H1 (cell line): ENCODE measurements around the gene INPP5F. TPM values are rescaled to one million over a fixed set of nuclear protein-coding genes. Genes with fewer than 3 reads are reported as not detected.

Experiments used
- CTCF ChIA-PET: fragments of 300-600 bp; sonication (Branson Sonifier 250); formaldehyde crosslinking; loops from one replicate; lab custom pipeline; 2021; ENCODE audit not compliant: partially characterized antibody; lab: Charles Lee
- POLR2A ChIA-PET: fragments of 300-600 bp; sonication (Branson Sonifier 250); formaldehyde crosslinking; loops from one replicate; lab custom pipeline; 2021; ENCODE audit warnings: inconsistent platforms; ENCODE audit not compliant: partially characterized antibody; lab: Charles Lee
- DNase-seq, 2 experiments: peaks; one replicate each; pipeline versions ENCODE4 v3.0.0 to v3.0.0-alpha.2; 2010 to 2022; ENCODE audit warnings: low spot score in 2 of 2, low read depth in 1 of 2, mixed read lengths in 1 of 2
- FAIRE-seq: peaks from 2 replicates; lab custom pipeline; 2011; peaks lifted over from hg19 to GRCh38; lab: Jason Lieb, UNC
- H2AFZ ChIP-seq: 2 replicates; pipeline ENCODE4 v1.8.1; 2012; ENCODE audit warnings: low read length, inconsistent platforms
- H2AK5ac ChIP-seq: 2 replicates; pipeline ENCODE4 v1.6.1; 2013; ENCODE audit warnings: low read depth, low read length
- H2BK120ac ChIP-seq: replicated peaks from 2 replicates; pipeline ENCODE3; 2013; ENCODE audit warnings: low read depth, low read length, inconsistent platforms
- H2BK12ac ChIP-seq: 2 replicates; pipeline ENCODE4 v1.6.1; 2013; ENCODE audit warnings: low read depth, low read length
- H2BK15ac ChIP-seq: 2 replicates; pipeline ENCODE4 v1.6.1; 2013; ENCODE audit warnings: low read length
- H2BK20ac ChIP-seq: 2 replicates; pipeline ENCODE4 v1.6.1; 2013; ENCODE audit warnings: low read length
- H2BK5ac ChIP-seq: 2 replicates; pipeline ENCODE4 v1.6.1; 2013; ENCODE audit warnings: low read depth, low read length
- H3K14ac ChIP-seq: 2 replicates; pipeline ENCODE4 v1.6.1; 2013; ENCODE audit warnings: inconsistent platforms; ENCODE audit not compliant: insufficient read length
- H3K18ac ChIP-seq: 2 replicates; pipeline ENCODE4 v1.6.1; 2013; ENCODE audit warnings: low read length; ENCODE audit errors: extremely low read depth
- H3K23ac ChIP-seq: 2 replicates; pipeline ENCODE4 v1.6.1; 2013; ENCODE audit warnings: inconsistent platforms; ENCODE audit not compliant: insufficient read length
- H3K23me2 ChIP-seq: 2 replicates; pipeline ENCODE4 v1.6.1; 2013; ENCODE audit warnings: low read depth, low read length
- H3K27ac ChIP-seq: 2 replicates; pipeline ENCODE4 v1.6.1; 2011; ENCODE audit warnings: low read depth, low read length, inconsistent platforms
- H3K27me3 ChIP-seq, 4 experiments: replicated peaks in 1 of 4; 1 replicate in 1 of 4; 2 replicates in 3 of 4; pipeline versions ENCODE4 v1.6.1 to v1.8.1; 2011 to 2013; ENCODE audit warnings: low read length in 3 of 4, mild to moderate bottlenecking in 3 of 4, inconsistent platforms in 2 of 4, mixed read lengths in 2 of 4, moderate library complexity in 1 of 4; ENCODE audit not compliant: control insufficient read depth in 3 of 4, insufficient read depth in 3 of 4; ENCODE audit errors: extremely low read depth in 1 of 4
- H3K36me3 ChIP-seq, 4 experiments: 2 replicates each; pipeline versions ENCODE4 v1.6.1 to v1.8.1; 2011 to 2013; ENCODE audit warnings: mild to moderate bottlenecking in 4 of 4, low read length in 3 of 4, moderate library complexity in 2 of 4, control low read depth in 1 of 4, inconsistent platforms in 1 of 4; ENCODE audit not compliant: insufficient read depth in 4 of 4, control insufficient read depth in 2 of 4
- H3K4ac ChIP-seq: replicated peaks from 2 replicates; pipeline ENCODE3; 2013; ENCODE audit warnings: low read length, low read depth, mixed read lengths, inconsistent platforms; ENCODE audit not compliant: insufficient read length
- H3K4me1 ChIP-seq, 4 experiments: replicated peaks in 1 of 4; 1 replicate in 1 of 4; 2 replicates in 3 of 4; pipeline versions ENCODE4 v1.6.1 to v1.8.1; 2011 to 2013; ENCODE audit warnings: low read length in 3 of 4, inconsistent platforms in 2 of 4, mixed read lengths in 1 of 4; ENCODE audit not compliant: insufficient read depth in 4 of 4, control insufficient read depth in 3 of 4
- H3K4me2 ChIP-seq, 2 experiments: 2 replicates each; pipeline versions ENCODE4 v1.6.1 to v1.8.1; 2011 to 2013; ENCODE audit warnings: low read depth in 2 of 2, low read length in 2 of 2, control low read depth in 1 of 2, inconsistent platforms in 1 of 2, mild to moderate bottlenecking in 1 of 2; ENCODE audit not compliant: insufficient read depth in 1 of 2
- H3K4me3 ChIP-seq, 4 experiments: fragments of 200-600, 300-600 bp in 1 of 4; sonication (generic), shearing (Covaris generic), sonication (Bioruptor Twin) in 1 of 4; 2 replicates each; pipeline versions ENCODE4 v1.5.1 to v1.8.1; 2011 to 2016; ENCODE audit warnings: low read length in 4 of 4, low read depth in 3 of 4, control low read depth in 2 of 4, inconsistent platforms in 2 of 4, mild to moderate bottlenecking in 2 of 4, mixed read lengths in 1 of 4, moderate library complexity in 1 of 4; ENCODE audit not compliant: insufficient read depth in 2 of 4; ENCODE audit errors: extremely low read depth in 1 of 4
- H3K56ac ChIP-seq: replicated peaks from 2 replicates; pipeline ENCODE3; 2013; ENCODE audit warnings: low read depth, mild to moderate bottlenecking, mixed read lengths, low read length, inconsistent platforms; ENCODE audit not compliant: insufficient read length
- H3K79me1 ChIP-seq: 2 replicates; pipeline ENCODE4 v1.6.1; 2013; ENCODE audit warnings: low read depth, low read length, control low read depth
- H3K79me2 ChIP-seq, 2 experiments: 2 replicates each; pipeline versions ENCODE4 v1.6.1 to v1.8.1; 2012 to 2013; ENCODE audit warnings: low read length in 2 of 2, mild to moderate bottlenecking in 2 of 2, inconsistent platforms in 1 of 2; ENCODE audit not compliant: insufficient read depth in 2 of 2, control insufficient read depth in 1 of 2
- H3K9ac ChIP-seq, 4 experiments: replicated peaks in 1 of 4; 1 replicate in 1 of 4; 2 replicates in 3 of 4; pipeline versions ENCODE4 v1.6.1 to v1.8.1; 2011 to 2013; ENCODE audit warnings: low read depth in 3 of 4, low read length in 3 of 4, control low read depth in 2 of 4, mild to moderate bottlenecking in 2 of 4, moderate library complexity in 2 of 4, inconsistent platforms in 1 of 4; ENCODE audit errors: extremely low read depth in 1 of 4
- H3K9me3 ChIP-seq, 2 experiments: 2 replicates each; pipeline versions ENCODE4 v1.6.1 to v1.8.1; 2012 to 2013; ENCODE audit warnings: mild to moderate bottlenecking in 2 of 2, moderate library complexity in 2 of 2, control low read depth in 1 of 2, inconsistent platforms in 1 of 2, low read depth in 1 of 2, low read length in 1 of 2, mixed read lengths in 1 of 2; ENCODE audit not compliant: insufficient read depth in 2 of 2
- H4K20me1 ChIP-seq, 2 experiments: replicated peaks in 1 of 2; 2 replicates each; pipeline versions ENCODE3 to v1.8.1; 2011 to 2013; ENCODE audit warnings: inconsistent platforms in 2 of 2, low read length in 2 of 2, mild to moderate bottlenecking in 1 of 2; ENCODE audit not compliant: insufficient read depth in 2 of 2, control insufficient read depth in 1 of 2
- H4K5ac ChIP-seq: 2 replicates; pipeline ENCODE4 v1.6.1; 2013; ENCODE audit warnings: low read length, low read depth, mixed read lengths, inconsistent platforms; ENCODE audit not compliant: insufficient read length
- H4K8ac ChIP-seq: 2 replicates; pipeline ENCODE4 v1.8.0; 2013; ENCODE audit warnings: mild to moderate bottlenecking, moderate library complexity, low read length, inconsistent platforms; ENCODE audit not compliant: insufficient read depth; ENCODE audit errors: extremely low read depth
- H4K91ac ChIP-seq: replicated peaks from 2 replicates; pipeline ENCODE3; 2013; ENCODE audit warnings: low read length, mixed read lengths, inconsistent platforms; ENCODE audit not compliant: insufficient read length
- KDM1A ChIP-seq: fragments of 200-600, 300-600 bp; sonication (generic); IDR thresholded peaks from 2 replicates; pipeline ENCODE4 v1.7.1; 2016; ENCODE audit warnings: mild to moderate bottlenecking, low read length, borderline replicate concordance
- KDM4A ChIP-seq: IDR thresholded peaks from one replicate; pipeline ENCODE4 v1.7.1; 2012; ENCODE audit warnings: low read depth, mild to moderate bottlenecking, moderate library complexity, low read length, inconsistent platforms; ENCODE audit not compliant: severe bottlenecking
- SAP30 ChIP-seq: fragments of 300-600 bp; sonication (generic); IDR thresholded peaks from 2 replicates; pipeline ENCODE4 v1.7.1; 2012; ENCODE audit warnings: low read length, moderate library complexity, mild to moderate bottlenecking, inconsistent platforms; ENCODE audit not compliant: insufficient read depth, insufficient replicate concordance
- WGBS, 2 experiments: shearing (Covaris generic) in 1 of 2; methylation state at CpG; one replicate each; pipeline versions ENCODE4 v1.1.6 to v1.1.7; 2013 to 2015; ENCODE audit warnings: low lambda C conversion rate in 2 of 2, mixed read lengths in 2 of 2, inconsistent platforms in 1 of 2, low coverage in 1 of 2, missing lambda C conversion rate in 1 of 2; ENCODE audit not compliant: insufficient replicate concordance in 2 of 2, insufficient coverage in 1 of 2, insufficient read length in 1 of 2; ENCODE audit errors: extremely low coverage in 1 of 2, missing lambda C conversion rate in 1 of 2; 5-methylcytosine and 5-hydroxymethylcytosine counted together
- polyA plus RNA-seq, 7 experiments: library from polyadenylated mRNA; depleted of rRNA in 3 of 7; stranded (reverse) in 5 of 7; unstranded in 2 of 7; fragments of >200 nt in 5 of 7; fragments of 200-250 nt in 2 of 7; gene quantifications; 1 replicate in 5 of 7; 2 replicates in 1 of 7; 4 replicates in 1 of 7; pipeline versions ENCODE4 v1.2.1 to v1.2.3, GENCODE V29; 2011 to 2013; ENCODE audit warnings: missing spikeins in 2 of 7, mixed read lengths in 2 of 7
- total RNA-seq: library from RNA; stranded (reverse); fragmentation: NEBNext Ultra II Directional; extraction: Animal tissue kit (Norgen Biotek cat#: 25700); gene quantifications from 2 replicates; pipeline ENCODE4 v1.2.1, GENCODE V29; 2021

The INPP5F gene
- total and polyA plus RNA-seq, 2 of the 8 experiments (the other 6 are each of a cell fraction or from before 2014, with no cell fraction given) = 50.1 to 101 TPM

DNA sequence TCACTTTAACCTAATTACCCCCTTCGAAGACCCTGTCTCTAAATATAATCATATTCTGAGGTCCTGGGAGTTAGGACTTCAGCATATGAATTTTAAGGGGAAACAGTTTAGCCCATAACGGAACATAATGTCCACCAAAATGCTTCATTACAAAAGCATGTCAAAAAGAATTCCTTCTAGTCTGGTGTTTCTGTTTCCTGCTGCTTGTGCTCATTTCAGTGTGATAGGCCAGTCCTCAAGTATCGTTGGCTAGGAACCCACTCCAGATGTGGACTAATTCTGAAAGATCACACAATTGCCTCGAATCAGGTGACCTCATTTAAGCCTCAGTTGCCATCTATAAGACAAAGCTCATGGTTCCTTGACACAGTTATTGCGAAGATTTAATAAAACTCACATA, 29.6 kb downstream of the INPP5F start:
- H3K14ac ChIP-seq = no peak overlapping the region
- no peak overlapping the region for H3K4ac ChIP-seq
- H4K20me1 ChIP-seq = peaks cover 0 to 2% of the 10 kb centered on the region in 2 experiments
- no peak overlapping the region for H3K4me2 ChIP-seq
- TF ChIP-seq KDM4A (no peak), KDM1A (no peak), SAP30 (no peak)
- no peak overlapping the region for H4K5ac ChIP-seq
- H3K9me3 ChIP-seq = no peaks in the 10 kb centered on the region
- H2AFZ ChIP-seq = no peak overlapping the region
- CTCF ChIA-PET = interaction anchor here (0.9 to 1.9 kb wide), 3 partner anchors 73 to 147 kb away, joined by 3 to 4 read pairs (median 3); no protein-coding TSS in a partner anchor
- no peak overlapping the region for H2BK120ac ChIP-seq
- H3K56ac ChIP-seq = no peak overlapping the region
- H3K79me2 ChIP-seq = no peaks in the 10 kb centered on the region
- no peak overlapping the region for H3K27ac ChIP-seq
- no peaks in the 10 kb centered on the region for H3K36me3 ChIP-seq
- H3K18ac ChIP-seq = no peak overlapping the region
- H3K23me2 ChIP-seq = no peaks in the 10 kb centered on the region
- H3K9ac ChIP-seq = no peak overlapping the region
- H3K23ac ChIP-seq = no peak overlapping the region
- no peak overlapping the region for H4K91ac ChIP-seq
- no peak overlapping the region for H2AK5ac ChIP-seq
- peaks cover 0 to 4% (median 2%) of the 10 kb centered on the region in 4 experiments; a peak in 2 of 7 replicates for H3K4me1 ChIP-seq
- POLR2A ChIA-PET = no interaction called here
- H3K79me1 ChIP-seq = peaks cover 3% of the 10 kb centered on the region
- H2BK15ac ChIP-seq = no peak overlapping the region
- H2BK20ac ChIP-seq = no peak overlapping the region
- no peak overlapping the region for H4K8ac ChIP-seq
- DNase-seq = no peak
- no peaks in the 10 kb centered on the region; a peak in 1 of 7 replicates for H3K27me3 ChIP-seq
- no peak overlapping the region for H2BK5ac ChIP-seq
- no peak overlapping the region for H2BK12ac ChIP-seq
- H3K4me3 ChIP-seq = no peak overlapping the region
- 96% methylated on average over 5 of the region's 5 CpGs; no CpG with 5 or more reads in 1 of the 2 experiments for WGBS, 2 experiments
- FAIRE-seq = no peak
